Muscle layer of duodenum (tissue), 2 donors: ENCODE results near the gene TPSG1.
"Not testable (repeated sequence)": the region's sequence is repeated elsewhere in the genome, so short reads cannot be mapped to it uniquely, and the experiment has no call there.

ENCODE experiments used
- H3K27ac ChIP-seq: one replicate; pipeline ENCODE4 v1.7.0; 2013; ENCODE audit warnings: mild to moderate bottlenecking, low read length
- H3K27me3 ChIP-seq: one replicate; pipeline ENCODE4 v1.7.0; 2013; ENCODE audit warnings: low read depth, mild to moderate bottlenecking, control low read depth, low read length
- H3K36me3 ChIP-seq, 2 donors: one replicate each; pipeline ENCODE4 v1.7.0; 2013; ENCODE audit warnings: low read length in 2 of 2, control low read depth in 1 of 2, mild to moderate bottlenecking in 1 of 2; ENCODE audit not compliant: insufficient read depth in 2 of 2, control insufficient read depth in 1 of 2
- H3K4me1 ChIP-seq, 2 donors: one replicate each; pipeline ENCODE4 v1.7.0; 2013; ENCODE audit warnings: low read length in 2 of 2, mild to moderate bottlenecking in 2 of 2, control low read depth in 1 of 2, moderate library complexity in 1 of 2; ENCODE audit not compliant: insufficient read depth in 2 of 2, control insufficient read depth in 1 of 2
- H3K4me3 ChIP-seq, 2 donors: one replicate each; pipeline ENCODE4 v1.7.0; 2013; ENCODE audit warnings: low read length in 2 of 2, low read depth in 1 of 2, mild to moderate bottlenecking in 1 of 2
- H3K9me3 ChIP-seq, 2 donors: one replicate each; pipeline ENCODE4 v1.7.0; 2013; ENCODE audit warnings: low read length in 2 of 2, control low read depth in 1 of 2, mild to moderate bottlenecking in 1 of 2; ENCODE audit not compliant: control insufficient read depth in 1 of 2
- donor health status: healthy.

TPSG1 gene

DNA sequence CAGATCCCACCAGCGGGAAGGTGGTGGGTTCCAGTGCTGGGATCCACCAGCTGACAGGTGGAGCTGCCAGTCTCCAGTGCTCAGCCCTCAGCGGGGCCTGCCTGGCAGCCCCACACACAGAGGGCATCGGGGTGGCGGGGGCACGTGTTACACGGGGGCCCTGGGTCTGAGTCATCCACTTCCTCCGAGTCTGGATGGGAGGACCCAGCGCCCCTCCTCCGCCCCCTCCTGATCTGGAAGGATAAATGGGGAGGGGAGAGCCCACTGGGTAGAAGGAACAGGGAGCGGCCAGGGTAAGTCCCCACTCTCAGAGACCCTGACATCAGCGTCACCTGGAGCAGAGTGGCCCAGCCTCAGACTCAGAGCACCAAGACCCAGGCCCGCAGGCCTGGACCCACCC is 15.4 kb upstream of the TPSG1 start, which contains the start of gene TPSAB1:
TSS of gene TPSAB1 (plus strand) at position 270 of the 400 bp plus-strand sequence. CDS start 234 bp downstream, outside the sequence.
- not testable (repeated sequence) for H3K27ac ChIP-seq, H3K4me1 ChIP-seq, H3K4me3 ChIP-seq, H3K36me3 ChIP-seq, H3K9me3 ChIP-seq, H3K27me3 ChIP-seq

DNA sequence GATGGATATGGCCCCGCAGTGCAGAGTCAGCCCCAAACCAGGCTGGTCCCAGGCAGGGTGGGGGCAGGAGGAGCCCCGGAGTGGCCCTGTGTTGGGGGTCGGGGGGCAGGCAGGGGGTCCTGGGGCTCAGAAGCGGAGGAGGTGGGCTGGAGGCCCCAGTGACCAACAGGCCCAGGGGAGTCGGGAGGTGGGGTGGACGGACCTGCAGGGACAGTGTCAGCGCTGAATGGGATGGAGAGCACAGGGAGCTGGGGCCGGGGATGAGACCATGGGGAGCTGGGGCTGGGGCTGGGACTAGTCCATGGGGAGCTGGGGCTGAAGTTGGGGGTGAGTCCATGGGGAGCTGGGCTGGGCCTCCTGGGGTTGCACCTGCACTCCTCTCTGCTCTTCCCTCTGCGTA is 14.5 kb upstream of the TPSG1 start:
- not testable (repeated sequence) for H3K4me1 ChIP-seq, H3K36me3 ChIP-seq, H3K4me3 ChIP-seq, H3K27ac ChIP-seq, H3K9me3 ChIP-seq, H3K27me3 ChIP-seq

DNA sequence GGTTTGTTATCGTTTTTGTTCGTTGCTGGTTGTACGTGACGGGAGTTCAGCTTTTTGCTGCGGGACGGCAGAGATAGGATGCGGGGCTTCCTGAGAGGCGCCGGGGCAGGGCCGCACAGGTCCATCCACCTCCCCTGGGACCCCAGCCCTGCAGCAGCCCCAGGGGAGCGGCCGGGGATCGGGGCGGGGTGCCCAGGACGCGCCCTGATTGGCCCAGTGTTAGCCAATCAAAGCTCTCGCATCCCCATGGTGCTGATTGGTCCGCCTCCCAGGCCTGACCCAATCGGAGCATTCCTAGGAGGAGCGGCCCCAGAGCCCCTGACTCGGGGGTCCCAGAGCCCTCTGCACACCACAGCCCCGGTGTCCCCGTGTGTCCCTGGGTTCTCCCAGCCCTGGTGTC is 13.8 kb upstream of the TPSG1 start:
- H3K27ac ChIP-seq, H3K4me1 ChIP-seq, H3K27me3 ChIP-seq, H3K36me3 ChIP-seq, H3K4me3 ChIP-seq, H3K9me3 ChIP-seq: not testable (repeated sequence)

DNA sequence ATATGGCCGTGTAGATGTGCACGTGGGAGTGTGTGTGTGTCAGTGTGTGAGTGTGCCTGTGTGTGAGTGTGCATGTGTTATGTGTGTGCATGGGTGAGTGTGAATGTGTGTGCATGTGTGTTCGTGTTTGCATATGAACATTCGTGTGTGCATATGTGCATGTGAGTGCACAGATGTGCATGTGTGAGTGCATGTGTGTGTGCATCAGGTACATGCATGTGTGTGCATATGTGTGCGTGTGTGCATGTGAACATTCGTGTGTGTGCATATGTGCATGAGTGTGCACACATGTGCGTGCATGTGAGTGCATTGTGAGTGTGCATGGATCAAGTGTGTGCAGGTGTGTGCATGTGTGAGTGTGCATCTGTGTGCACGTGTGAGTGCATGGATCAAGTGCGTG is 12.9 kb upstream of the TPSG1 start:
- no peaks in the 10 kb centered on the region for H3K27me3 ChIP-seq
- no peaks in the 10 kb centered on the region for H3K9me3 ChIP-seq
- no peaks in the 10 kb centered on the region for H3K4me1 ChIP-seq
- H3K27ac ChIP-seq = no peak overlapping the region
- no peaks in the 10 kb centered on the region for H3K36me3 ChIP-seq
- H3K4me3 ChIP-seq = no peak overlapping the region

DNA sequence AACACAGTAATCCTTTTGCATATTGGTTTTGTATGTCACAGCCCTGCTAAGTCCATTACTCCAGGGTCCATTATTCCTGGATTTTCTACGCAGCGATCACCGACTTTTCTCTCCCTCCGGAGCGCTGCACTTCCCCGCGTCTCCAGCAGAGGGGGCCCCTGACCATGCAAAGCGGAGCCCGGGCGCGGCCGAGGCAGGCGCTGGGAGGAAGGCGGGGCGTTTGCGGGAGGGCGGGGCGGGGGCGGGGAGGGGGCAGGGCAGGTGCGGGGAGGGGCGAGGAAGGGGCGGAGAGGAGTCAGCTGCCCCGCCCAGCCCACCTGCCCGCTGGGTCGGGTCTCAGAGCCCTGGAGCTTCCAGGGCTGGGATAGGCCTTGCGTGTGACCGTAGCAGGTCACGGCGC is 11.6 kb upstream of the TPSG1 start:
- H3K27me3 ChIP-seq, H3K9me3 ChIP-seq, H3K36me3 ChIP-seq, H3K4me1 ChIP-seq, H3K4me3 ChIP-seq, H3K27ac ChIP-seq: not testable (repeated sequence)

DNA sequence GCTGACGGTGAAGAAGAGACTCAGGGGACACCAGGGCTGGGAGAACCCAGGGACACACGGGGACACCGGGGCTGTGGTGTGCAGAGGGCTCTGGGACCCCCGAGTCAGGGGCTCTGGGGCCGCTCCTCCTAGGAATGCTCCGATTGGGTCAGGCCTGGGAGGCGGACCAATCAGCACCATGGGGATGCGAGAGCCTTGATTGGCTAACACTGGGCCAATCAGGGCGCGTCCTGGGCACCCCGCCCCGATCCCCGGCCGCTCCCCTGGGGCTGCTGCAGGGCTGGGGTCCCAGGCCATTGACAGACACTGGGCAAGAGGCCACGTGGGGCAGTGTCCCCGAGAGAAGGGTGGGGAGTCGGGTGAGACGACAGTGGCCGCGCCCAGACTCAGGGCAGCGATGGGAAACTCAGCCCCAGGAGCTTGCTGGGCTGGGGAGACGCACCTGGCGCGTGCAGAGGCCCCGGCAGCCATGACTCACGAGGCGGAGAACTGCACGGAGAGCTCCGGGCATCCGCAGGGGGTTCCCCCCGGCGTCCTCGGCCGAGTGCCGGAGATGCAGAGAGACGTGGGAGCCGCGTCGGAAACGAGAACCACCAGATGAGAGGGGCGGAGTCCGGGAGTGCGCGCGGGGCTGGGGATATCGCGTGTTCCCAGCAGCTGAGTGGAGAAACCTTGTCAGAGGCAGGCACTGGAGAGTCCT is 7.1 kb upstream of the TPSG1 start:
- H3K4me1 ChIP-seq, H3K36me3 ChIP-seq, H3K4me3 ChIP-seq, H3K27me3 ChIP-seq, H3K27ac ChIP-seq, H3K9me3 ChIP-seq: not testable (repeated sequence)

DNA sequence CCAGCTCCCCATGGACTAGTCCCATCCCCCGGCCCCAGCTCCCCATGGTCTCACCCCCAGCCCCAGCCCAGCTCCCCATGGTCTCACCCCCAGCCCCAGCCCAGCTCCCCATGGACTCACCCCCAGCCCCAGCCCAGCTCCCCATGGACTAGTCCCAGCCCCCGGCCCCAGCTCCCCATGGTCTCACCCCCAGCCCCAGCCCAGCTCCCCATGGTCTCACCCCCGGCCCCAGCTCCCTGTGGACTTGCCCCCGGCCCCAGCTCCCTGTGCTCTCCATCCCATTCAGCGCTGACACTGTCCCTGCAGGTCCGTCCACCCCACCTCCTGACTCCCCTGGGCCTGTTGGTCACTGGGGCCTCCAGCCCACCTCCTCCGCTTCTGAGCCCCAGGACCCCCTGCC is 6.2 kb upstream of the TPSG1 start:
- H3K27me3 ChIP-seq, H3K4me1 ChIP-seq, H3K27ac ChIP-seq, H3K9me3 ChIP-seq, H3K36me3 ChIP-seq, H3K4me3 ChIP-seq: not testable (repeated sequence)

DNA sequence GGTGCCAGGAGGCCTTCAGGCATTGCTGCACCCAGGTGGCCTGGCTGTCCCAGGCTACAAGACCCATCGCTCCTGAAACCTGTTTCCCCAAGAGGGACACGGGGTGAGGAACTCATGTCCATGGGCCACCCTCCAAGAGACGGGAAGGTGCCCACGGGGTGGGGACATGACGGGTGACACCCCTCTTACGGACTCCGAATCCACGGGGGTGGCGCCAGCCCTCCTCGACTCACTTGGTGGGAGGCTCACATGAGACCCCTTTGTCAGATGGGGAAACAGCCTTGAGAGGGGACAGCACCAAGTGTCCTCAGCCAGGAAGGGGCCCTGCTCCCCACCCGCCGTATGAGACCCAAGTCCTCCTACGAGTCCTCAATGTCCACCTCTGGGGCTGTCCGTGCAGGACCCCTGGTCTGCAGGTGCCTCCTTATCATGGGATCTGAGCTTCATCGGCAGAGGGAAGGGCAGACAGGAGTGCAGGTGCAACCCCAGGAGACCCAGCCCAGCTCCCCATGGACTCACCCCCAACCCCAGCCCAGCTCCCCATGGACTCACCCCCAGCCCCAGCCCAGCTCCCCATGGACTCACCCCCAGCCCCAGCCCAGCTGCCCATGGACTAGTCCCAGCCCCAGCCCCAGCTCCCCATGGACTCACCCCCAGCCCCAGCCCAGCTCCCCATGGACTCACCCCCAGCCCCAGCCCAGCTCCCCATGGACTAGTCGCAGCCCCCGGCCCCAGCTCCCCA is 5.6 kb upstream of the TPSG1 start:
- not testable (repeated sequence) for H3K4me1 ChIP-seq, H3K27me3 ChIP-seq, H3K36me3 ChIP-seq, H3K9me3 ChIP-seq, H3K27ac ChIP-seq, H3K4me3 ChIP-seq

DNA sequence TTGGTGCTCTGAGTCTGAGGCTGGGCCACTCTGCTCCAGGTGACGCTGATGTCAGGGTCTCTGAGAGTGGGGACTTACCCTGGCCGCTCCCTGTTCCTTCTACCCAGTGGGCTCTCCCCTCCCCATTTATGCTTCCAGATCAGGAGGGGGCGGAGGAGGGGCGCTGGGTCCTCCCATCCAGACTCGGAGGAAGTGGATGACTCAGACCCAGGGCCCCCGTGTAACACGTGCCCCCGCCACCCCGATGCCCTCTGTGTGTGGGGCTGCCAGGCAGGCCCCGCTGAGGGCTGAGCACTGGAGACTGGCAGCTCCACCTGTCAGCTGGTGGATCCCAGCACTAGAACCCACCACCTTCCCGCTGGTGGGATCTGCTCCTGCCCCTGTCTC is 5.0 kb upstream of the TPSG1 start, which contains the start of gene TPSB2:
TSS of gene TPSB2 (minus strand) at position 101 of the 387 bp plus-strand sequence. CDS start 233 bp downstream, outside the sequence.
- H3K9me3 ChIP-seq, H3K36me3 ChIP-seq, H3K27me3 ChIP-seq, H3K4me3 ChIP-seq, H3K27ac ChIP-seq, H3K4me1 ChIP-seq: not testable (repeated sequence)

DNA sequence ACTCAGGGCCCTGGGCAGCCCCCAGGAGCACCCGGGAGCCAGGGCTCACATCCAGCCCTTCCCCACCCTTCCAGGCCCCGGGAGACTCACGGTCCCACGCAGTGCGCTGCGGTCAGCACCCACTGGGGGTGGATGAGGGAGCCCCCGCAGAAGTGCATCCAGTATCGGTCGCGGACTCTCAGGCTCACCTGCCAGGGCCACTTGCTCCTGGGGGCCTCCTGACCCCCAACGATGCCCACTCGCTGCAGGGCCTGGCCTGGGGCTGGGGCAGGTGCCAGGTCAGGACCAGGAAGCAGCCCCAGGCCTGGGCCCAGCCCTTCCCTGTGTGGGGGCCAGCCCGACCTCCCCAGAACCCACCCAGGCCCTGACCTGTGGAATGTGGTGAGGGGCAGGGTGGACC is 4.4 kb upstream of the TPSG1 start:
- H3K4me1 ChIP-seq = not testable (repeated sequence)

DNA sequence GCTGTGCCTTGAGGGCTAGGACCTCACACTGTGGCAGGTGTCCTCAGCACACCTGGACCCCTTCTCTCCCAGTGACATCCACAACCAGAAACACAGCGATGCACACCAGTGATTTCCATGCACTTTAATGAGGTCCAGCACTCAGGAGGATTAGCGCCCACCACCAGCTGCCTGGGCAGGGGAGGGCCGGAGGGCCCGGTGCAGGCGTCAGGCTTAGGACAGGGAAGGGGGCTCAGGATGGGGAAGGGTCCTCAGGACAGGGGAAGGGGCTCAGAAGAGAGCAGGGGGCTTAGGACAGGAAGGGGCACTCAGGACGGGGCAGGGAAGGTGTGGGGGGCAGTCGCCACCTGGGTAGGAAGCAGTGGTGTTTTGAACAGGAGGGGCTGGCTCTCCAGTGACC is 3.2 kb upstream of the TPSG1 start:
- not testable (repeated sequence) for H3K27me3 ChIP-seq, H3K4me3 ChIP-seq, H3K9me3 ChIP-seq, H3K4me1 ChIP-seq, H3K36me3 ChIP-seq, H3K27ac ChIP-seq

More for the DNA sequence above, 4.4 kb upstream of the TPSG1 start:
- not testable (repeated sequence) for H3K27me3 ChIP-seq, H3K9me3 ChIP-seq, H3K36me3 ChIP-seq, H3K27ac ChIP-seq, H3K4me3 ChIP-seq

DNA sequence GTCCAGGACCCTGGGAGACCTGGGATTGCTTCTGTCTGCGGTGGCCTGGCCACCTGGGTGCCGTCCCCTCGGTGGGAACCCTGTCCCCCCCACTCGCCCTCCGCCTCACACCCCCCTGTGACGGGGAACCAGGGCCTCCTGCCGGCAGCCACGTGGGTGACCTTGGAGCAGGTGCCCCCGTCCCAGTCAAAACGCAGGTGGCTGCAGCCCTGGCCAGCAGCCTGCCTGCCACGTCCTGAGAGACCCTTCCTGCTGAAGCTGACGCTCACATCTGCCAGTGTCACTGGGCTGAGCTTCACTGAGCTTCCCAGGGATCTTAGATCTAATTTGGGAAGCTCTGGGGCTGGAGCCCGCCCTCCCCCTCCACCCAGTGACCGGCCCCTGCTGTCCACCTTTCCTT is 1.6 kb upstream of the TPSG1 start:
- not testable (repeated sequence) for H3K9me3 ChIP-seq, H3K4me3 ChIP-seq, H3K4me1 ChIP-seq, H3K36me3 ChIP-seq, H3K27ac ChIP-seq, H3K27me3 ChIP-seq
